Lower leg skin (tissue), 3 donors: ENCODE measurements around the gene PTGR3.

Experiments used
- POLR2A ChIP-seq, 2 donors: fragments of 450-650 bp; IDR thresholded peaks; one replicate each; pipeline ENCODE4 v1.6.1; 2016 to 2017; ENCODE audit warnings: antibody characterized with exemption in 2 of 2, mild to moderate bottlenecking in 1 of 2, moderate library complexity in 1 of 2
- TF ChIP-seq, protein P1 (sequence below), 3 donors: fragments of 450-650 bp; IDR thresholded peaks; one replicate each; pipeline ENCODE4 v1.5.1; 2016; ENCODE audit warnings: antibody characterized with exemption in 3 of 3, mild to moderate bottlenecking in 3 of 3, moderate library complexity in 2 of 3

DNA sequence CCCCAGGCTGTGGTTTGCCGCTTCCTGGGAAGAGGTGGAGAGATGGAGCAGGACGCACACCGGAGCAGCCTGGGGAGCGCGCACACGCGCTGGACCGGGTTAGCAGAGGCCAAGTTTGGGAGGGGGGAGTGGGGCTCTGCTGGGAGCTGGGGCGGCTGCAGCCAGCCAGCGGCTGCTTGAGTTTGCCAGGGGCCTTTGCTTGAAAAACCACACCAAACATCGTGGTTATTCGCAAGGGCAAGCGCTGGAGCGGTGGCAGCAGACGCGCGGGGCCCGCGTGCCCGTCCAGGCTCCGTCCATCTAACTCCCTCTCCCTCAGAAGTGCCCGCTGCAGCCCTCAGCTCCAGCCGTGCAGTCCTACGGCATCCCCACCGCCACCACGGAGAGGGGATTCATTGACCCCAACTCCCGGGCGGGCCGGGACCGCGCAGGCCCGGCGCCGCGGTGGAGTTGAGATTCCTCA, 4.6 kb downstream of the PTGR3 start:
- TF ChIP-seq, protein P1, sequence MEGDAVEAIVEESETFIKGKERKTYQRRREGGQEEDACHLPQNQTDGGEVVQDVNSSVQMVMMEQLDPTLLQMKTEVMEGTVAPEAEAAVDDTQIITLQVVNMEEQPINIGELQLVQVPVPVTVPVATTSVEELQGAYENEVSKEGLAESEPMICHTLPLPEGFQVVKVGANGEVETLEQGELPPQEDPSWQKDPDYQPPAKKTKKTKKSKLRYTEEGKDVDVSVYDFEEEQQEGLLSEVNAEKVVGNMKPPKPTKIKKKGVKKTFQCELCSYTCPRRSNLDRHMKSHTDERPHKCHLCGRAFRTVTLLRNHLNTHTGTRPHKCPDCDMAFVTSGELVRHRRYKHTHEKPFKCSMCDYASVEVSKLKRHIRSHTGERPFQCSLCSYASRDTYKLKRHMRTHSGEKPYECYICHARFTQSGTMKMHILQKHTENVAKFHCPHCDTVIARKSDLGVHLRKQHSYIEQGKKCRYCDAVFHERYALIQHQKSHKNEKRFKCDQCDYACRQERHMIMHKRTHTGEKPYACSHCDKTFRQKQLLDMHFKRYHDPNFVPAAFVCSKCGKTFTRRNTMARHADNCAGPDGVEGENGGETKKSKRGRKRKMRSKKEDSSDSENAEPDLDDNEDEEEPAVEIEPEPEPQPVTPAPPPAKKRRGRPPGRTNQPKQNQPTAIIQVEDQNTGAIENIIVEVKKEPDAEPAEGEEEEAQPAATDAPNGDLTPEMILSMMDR (IDR thresholded peaks at IDR 0.05), result no peak
- no peak for TF ChIP-seq POLR2A (IDR thresholded peaks at IDR 0.05)
